Mesodermal cell (in vitro differentiated cells): Measurements from ENCODE around the gene SGO2.
A peak's percentile ranks its signal among the peaks of the same experiment; 100 is the strongest.

Source experiments
- H3K27ac ChIP-seq: 2 replicates; pipeline ENCODE4 v1.7.0; 2013; ENCODE audit warnings: mild to moderate bottlenecking, low read depth, low read length, moderate library complexity; ENCODE audit not compliant: severe bottlenecking
- H3K36me3 ChIP-seq: 2 replicates; pipeline ENCODE4 v1.7.1; 2013; ENCODE audit warnings: mild to moderate bottlenecking, low read length, moderate library complexity; ENCODE audit not compliant: control insufficient read depth, insufficient read depth
- H3K4me1 ChIP-seq: one replicate; pipeline ENCODE4 v1.7.1; 2013; ENCODE audit warnings: mild to moderate bottlenecking, low read length; ENCODE audit not compliant: insufficient read depth, control insufficient read depth, poor library complexity, severe bottlenecking
- H3K4me3 ChIP-seq: 2 replicates; pipeline ENCODE4 v1.7.0; 2013; ENCODE audit warnings: low read length, control low read depth, mild to moderate bottlenecking; ENCODE audit not compliant: insufficient read depth, poor library complexity, severe bottlenecking; ENCODE audit errors: extremely low read depth
- H3K9me3 ChIP-seq: 2 replicates; pipeline ENCODE4 v1.7.1; 2013; ENCODE audit warnings: mild to moderate bottlenecking, low read length, moderate library complexity; ENCODE audit not compliant: control insufficient read depth
- WGBS, 2 experiments: methylation state at CpG; one replicate each; pipeline ENCODE4 v1.1.5; 2013; ENCODE audit warnings: missing lambda C conversion rate in 2 of 2; ENCODE audit not compliant: insufficient coverage in 2 of 2; 5-methylcytosine and 5-hydroxymethylcytosine counted together

SGO2 gene

GRCh38 chr2:200577027-200577426 is 51.0 kb downstream of the SGO2 start:
- no peaks in the 10 kb centered on the region for H3K9me3 ChIP-seq
- H3K4me1 ChIP-seq = no peaks in the 10 kb centered on the region
- no peaks in the 10 kb centered on the region for H3K36me3 ChIP-seq
- no peak overlapping the region for H3K4me3 ChIP-seq
- WGBS, 2 experiments = 93 to 100% methylated on average over 1 to 2 of the region's 3 CpGs
- no peak overlapping the region for H3K27ac ChIP-seq

GRCh38 chr2:200578778-200579177 is 52.8 kb downstream of the SGO2 start:
- no CpG with 5 or more reads among the region's 1 CpG for WGBS, 2 experiments
- Histone ChIP-seq H3K9me3 (no peaks in the 10 kb centered on the region), H3K27ac (no peak overlapping the region), H3K4me1 (no peaks in the 10 kb centered on the region), H3K4me3 (no peak overlapping the region), H3K36me3 (no peaks in the 10 kb centered on the region)

GRCh38 chr2:200584639-200585038 is 58.6 kb downstream of the SGO2 start:
- H3K9me3 ChIP-seq = no peaks in the 10 kb centered on the region
- H3K4me3 ChIP-seq = no peak overlapping the region
- 93 to 95% methylated on average over 2 of the region's 3 CpGs for WGBS, 2 experiments
- H3K36me3 ChIP-seq = no peaks in the 10 kb centered on the region
- no peaks in the 10 kb centered on the region for H3K4me1 ChIP-seq
- no peak overlapping the region for H3K27ac ChIP-seq

GRCh38 chr2:200585340-200585729 is 59.3 kb downstream of the SGO2 start:
- no peak overlapping the region for H3K27ac ChIP-seq
- H3K36me3 ChIP-seq = no peaks in the 10 kb centered on the region
- peak overlapping the region; percentile 33 for H3K4me3 ChIP-seq
- 83% methylated on average over 1 of the region's 2 CpGs; no CpG with 5 or more reads in 1 of the 2 experiments for WGBS, 2 experiments
- H3K9me3 ChIP-seq = no peaks in the 10 kb centered on the region
- no peaks in the 10 kb centered on the region for H3K4me1 ChIP-seq

- H3K27ac ChIP-seq = no peak within 1 kb of the TSS
Measured at GRCh38 chr2:200585730-200586643, 60.0 kb downstream of the SGO2 start, which contains the start of gene AOX1. Gene AOX1 (plus strand): TSS chr2:200586014. CDS start chr2:200586109, 95 bp downstream.

GRCh38 chr2:200586644-200586975 is 60.6 kb downstream of the SGO2 start:
- no peak overlapping the region for H3K4me3 ChIP-seq
- H3K27ac ChIP-seq = no peak overlapping the region
- WGBS, 2 experiments = 77 to 80% methylated on average over 7 to 8 of the region's 9 CpGs
- H3K9me3 ChIP-seq = no peaks in the 10 kb centered on the region
- H3K4me1 ChIP-seq = no peaks in the 10 kb centered on the region
- H3K36me3 ChIP-seq = no peaks in the 10 kb centered on the region

More at GRCh38 chr2:200585730-200586643, 60.0 kb downstream of the SGO2 start, which contains the start of gene AOX1:
- Histone ChIP-seq H3K4me3 (peak within 1 kb of the TSS; percentile 33), H3K36me3 (no peaks in the 10 kb centered on the region), H3K4me1 (no peaks in the 10 kb centered on the region), H3K9me3 (no peaks in the 10 kb centered on the region)
- 3 to 7% methylated on average over 55 to 59 of the region's 62 CpGs for WGBS, 2 experiments

- Histone ChIP-seq H3K4me1 (no peaks in the 10 kb centered on the region), H3K27ac (no peak overlapping the region), H3K36me3 (no peaks in the 10 kb centered on the region), H3K4me3 (no peak overlapping the region), H3K9me3 (no peaks in the 10 kb centered on the region)
- 90 to 96% methylated on average over 4 to 6 of the region's 9 CpGs for WGBS, 2 experiments
Measured at GRCh38 chr2:200587007-200587616, 61.1 kb downstream of the SGO2 start.

- Histone ChIP-seq H3K4me3 (no peak overlapping the region), H3K4me1 (no peaks in the 10 kb centered on the region), H3K9me3 (no peaks in the 10 kb centered on the region), H3K36me3 (no peaks in the 10 kb centered on the region), H3K27ac (no peak overlapping the region)
- WGBS, 2 experiments = 93% methylated on average over 1 of the region's 4 CpGs
Measured at GRCh38 chr2:200588076-200588678, 62.2 kb downstream of the SGO2 start.

GRCh38 chr2:200590090-200590489 is 64.1 kb downstream of the SGO2 start:
- Histone ChIP-seq H3K4me3 (no peak overlapping the region), H3K9me3 (no peaks in the 10 kb centered on the region), H3K4me1 (no peaks in the 10 kb centered on the region), H3K36me3 (no peaks in the 10 kb centered on the region), H3K27ac (no peak overlapping the region)

GRCh38 chr2:200591308-200591707 is 65.3 kb downstream of the SGO2 start:
- no peaks in the 10 kb centered on the region for H3K4me1 ChIP-seq

More at GRCh38 chr2:200591308-200591707, 65.3 kb downstream of the SGO2 start:
- no peaks in the 10 kb centered on the region for H3K36me3 ChIP-seq
- 77 to 88% methylated on average over 5 of the region's 5 CpGs for WGBS, 2 experiments
- H3K9me3 ChIP-seq = no peaks in the 10 kb centered on the region
- no peak overlapping the region for H3K27ac ChIP-seq
- H3K4me3 ChIP-seq = no peak overlapping the region
